Right ventricle myocardium superior (tissue), 1 donor: Measurements from ENCODE around the gene PCDHAC1. TPM values are rescaled to one million over a fixed set of nuclear protein-coding genes. Genes with fewer than 3 reads are reported as not detected.
"Not testable (repeated sequence)": the region's sequence is repeated elsewhere in the genome, so short reads cannot be mapped to it uniquely, and the experiment has no call there.

ENCODE experiments used
- ATAC-seq: fragments of 200-7000 bp; cut with Tn5 transposase; one replicate; pipeline ENCODE4 v1.9.1; 2020; ENCODE audit warnings: mild to moderate bottlenecking; ENCODE audit not compliant: poor library complexity
- DNase-seq: peaks from one replicate; pipeline ENCODE4 v3.0.0-alpha.2; 2020
- intact Hi-C: fragments of 100-400 bp; cut with DNase I; formaldehyde crosslinking; loops from one replicate; pipeline ENCODE4 v1.11.2; 2022
- long read RNA-seq: library from polyadenylated mRNA; unstranded; transcript quantifications from one replicate; pipeline ENCODE4 v2.0.0, GENCODE V29; 2021
- total RNA-seq: library from RNA; stranded (reverse); fragmentation: NEBNext Ultra II Directional; extraction: Animal tissue kit (Norgen Biotek cat#: 25700); gene quantifications from one replicate; pipeline ENCODE4 v1.2.1, GENCODE V29; 2021
- donor health status: DM: no; HTN: yes; CAD: no; lungs with severe emphysema.

Gene PCDHAC1, protein sequence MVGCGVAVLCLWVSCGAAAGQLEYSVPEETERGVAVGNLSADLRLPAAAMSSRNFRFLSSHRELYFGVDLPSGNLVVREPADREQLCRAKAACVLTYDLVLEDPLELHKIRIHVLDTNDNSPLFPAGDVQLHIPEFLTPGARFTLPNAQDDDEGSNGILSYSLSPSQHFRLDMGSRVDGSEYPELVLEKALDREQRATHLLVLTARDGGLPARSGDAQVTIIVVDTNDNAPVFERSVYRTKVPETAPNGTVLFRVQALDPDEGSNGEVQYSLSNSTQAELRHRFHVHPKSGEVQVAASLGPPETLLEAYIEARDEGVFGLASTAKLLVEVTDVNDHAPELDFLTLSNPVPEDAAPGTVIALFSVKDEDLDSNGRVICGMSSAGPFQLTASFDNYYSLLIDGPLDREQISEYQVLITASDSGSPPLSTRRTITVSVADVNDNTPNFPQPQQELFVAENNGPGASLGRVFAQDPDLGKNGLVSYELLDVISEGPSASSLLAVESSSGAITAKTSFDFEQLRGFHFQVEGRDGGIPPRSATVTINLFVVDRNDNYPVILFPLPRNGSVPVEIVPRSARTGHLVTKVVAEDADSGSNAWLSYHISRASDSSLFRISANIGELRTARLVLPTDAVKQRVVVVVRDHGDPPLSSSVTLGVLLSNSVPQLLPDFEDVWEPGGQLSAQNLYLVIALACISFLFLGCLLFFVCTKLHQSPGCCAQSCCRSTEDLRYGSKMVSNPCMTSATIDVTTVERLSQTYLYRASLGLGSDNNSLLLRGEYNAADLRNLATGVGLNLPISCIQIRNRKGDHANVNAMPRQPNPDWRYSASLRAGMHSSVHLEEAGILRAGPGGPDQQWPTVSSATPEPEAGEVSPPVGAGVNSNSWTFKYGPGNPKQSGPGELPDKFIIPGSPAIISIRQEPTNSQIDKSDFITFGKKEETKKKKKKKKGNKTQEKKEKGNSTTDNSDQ
- total RNA-seq = 0.13 TPM
- long read RNA-seq = 0 reads

DNA sequence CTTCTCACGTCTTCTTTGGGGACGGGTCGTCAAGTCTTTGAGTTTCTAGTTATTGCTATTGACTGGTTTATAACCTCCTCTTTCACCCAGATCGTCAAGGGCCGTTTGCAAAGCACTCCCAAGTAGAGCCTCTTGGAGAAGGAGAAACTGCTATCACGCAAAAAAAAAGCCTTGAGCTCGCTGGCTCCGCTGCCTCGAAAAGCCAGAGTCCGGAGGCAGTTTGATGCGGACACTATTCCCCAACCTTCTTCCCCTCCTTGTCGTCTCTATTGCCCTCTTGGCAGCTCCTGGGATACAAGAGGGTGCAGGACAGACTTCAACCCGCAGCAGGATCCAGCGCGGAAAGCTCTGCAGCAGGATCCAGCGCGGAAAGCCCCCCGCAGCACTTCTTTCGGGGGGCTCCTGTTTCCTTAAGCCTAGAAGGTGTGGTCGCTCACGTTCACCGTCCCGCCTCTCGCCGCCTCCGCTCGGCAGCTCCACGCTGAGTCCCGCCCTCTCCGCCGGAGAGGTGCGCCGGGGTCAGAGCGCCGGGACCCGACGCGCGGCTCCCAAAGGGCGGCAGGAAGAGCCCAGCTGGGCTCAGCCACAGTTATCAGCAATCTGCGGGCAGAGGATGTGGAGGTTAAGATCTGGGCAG is at the start of gene PCDHAC1:
Gene PCDHAC1 (plus strand): TSS at position 494 of the 637 bp plus-strand sequence. CDS start 594 bp downstream, outside the sequence.
- DNase-seq = no peak

DNA sequence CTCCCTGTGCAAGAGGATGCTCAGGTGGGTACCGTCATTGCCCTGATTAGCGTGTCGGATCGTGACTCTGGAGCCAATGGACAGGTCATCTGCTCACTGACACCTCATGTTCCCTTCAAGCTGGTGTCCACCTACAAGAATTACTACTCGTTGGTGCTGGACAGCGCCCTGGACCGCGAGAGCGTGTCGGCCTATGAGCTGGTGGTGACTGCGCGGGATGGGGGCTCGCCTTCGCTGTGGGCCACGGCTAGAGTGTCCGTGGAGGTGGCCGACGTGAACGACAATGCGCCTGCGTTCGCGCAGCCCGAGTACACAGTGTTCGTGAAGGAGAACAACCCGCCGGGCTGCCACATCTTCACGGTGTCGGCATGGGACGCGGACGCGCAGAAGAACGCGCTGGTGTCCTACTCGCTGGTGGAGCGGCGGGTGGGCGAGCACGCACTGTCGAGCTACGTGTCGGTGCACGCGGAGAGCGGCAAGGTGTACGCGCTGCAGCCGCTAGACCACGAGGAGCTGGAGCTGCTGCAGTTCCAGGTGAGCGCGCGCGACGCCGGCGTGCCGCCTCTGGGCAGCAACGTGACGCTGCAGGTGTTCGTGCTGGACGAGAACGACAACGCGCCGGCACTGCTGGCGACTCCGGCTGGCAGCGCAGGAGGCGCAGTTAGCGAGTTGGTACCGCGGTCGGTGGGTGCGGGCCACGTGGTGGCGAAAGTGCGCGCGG is 49.4 kb upstream of the PCDHAC1 start:
- ATAC-seq, DNase-seq, intact Hi-C loops: not testable (repeated sequence)

More for the DNA sequence above, at the start of gene PCDHAC1:
- intact Hi-C loops = no loop called here
- peak; percentile 48 for ATAC-seq

DNA sequence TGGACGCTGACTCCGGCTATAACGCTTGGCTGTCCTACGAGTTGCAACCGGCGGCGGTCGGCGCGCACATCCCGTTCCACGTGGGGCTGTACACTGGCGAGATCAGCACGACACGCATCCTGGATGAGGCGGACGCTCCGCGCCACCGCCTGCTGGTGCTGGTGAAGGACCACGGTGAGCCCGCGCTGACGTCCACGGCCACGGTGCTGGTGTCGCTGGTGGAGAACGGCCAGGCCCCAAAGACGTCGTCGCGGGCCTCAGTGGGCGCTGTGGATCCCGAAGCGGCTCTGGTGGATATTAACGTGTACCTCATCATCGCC is 48.9 kb upstream of the PCDHAC1 start:
- ATAC-seq (no peak), DNase-seq (no peak)
- intact Hi-C loops = no loop called here

DNA sequence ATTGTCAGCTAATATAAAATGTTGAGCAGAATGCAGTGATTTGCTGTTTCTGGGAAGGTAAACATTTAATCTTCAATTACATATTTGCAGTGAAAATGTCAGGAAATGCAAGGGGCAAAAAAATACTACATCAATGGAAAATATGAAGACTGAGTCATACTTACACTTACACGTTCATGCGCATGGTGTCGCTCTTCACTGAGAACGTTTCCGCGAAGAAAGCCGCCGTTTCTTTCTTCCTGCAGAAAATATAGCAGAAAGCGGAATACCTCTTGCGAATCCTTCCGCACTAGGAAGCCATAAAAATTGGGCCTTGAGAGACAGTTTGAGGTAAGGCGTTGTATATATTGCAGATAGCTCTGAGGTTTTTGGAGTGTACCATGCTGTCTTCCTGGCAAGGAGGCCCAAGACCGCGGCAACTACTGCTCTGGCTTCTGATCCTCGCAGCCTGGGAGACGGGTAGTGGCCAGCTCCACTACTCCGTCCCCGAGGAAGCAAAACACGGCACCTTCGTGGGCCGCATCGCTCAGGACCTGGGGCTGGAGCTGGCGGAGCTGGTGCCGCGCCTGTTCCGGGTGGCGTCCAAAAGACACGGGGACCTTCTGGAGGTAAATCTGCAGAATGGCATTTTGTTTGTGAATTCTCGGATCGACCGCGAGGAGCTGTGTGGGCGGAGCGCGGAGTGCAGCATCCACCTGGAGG is 44.1 kb upstream of the PCDHAC1 start, which contains the start of gene PCDHA13:
Gene PCDHA13 (plus strand): TSS at position 236 of the 702 bp plus-strand sequence. CDS start 145 bp downstream, at position 381.
- intact Hi-C loops = no loop called here
- DNase-seq = no peak
- no peak for ATAC-seq

DNA sequence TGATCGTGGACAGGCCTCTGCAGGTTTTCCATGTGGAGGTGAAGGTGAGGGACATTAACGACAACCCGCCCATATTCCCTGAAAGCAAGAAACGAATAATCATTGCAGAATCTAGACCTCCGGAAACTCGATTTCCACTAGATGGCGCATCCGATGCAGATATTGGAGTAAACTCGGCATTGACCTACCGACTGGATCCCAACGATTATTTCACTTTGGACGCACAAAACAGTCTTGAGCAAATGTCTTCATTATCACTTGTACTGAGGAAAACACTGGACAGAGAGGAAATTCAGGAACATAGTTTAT is 43.6 kb upstream of the PCDHAC1 start:
- intact Hi-C loops = no loop called here
- no peak for ATAC-seq
- DNase-seq = no peak

DNA sequence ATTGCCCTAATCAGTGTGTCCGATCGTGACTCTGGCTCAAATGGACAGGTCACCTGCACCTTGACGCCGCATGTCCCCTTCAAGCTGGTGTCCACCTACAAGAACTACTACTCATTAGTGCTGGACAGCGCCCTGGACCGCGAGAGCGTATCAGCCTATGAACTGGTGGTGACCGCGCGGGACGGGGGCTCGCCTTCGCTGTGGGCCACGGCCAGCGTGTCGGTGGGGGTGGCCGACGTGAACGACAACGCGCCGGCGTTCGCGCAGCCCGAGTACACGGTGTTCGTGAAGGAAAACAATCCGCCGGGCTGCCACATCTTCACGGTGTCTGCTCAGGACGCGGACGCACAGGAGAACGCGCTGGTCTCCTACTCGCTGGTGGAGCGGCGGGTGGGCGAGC is 42.7 kb upstream of the PCDHAC1 start:
- intact Hi-C loops = no loop called here
- ATAC-seq (no peak), DNase-seq (no peak)

DNA sequence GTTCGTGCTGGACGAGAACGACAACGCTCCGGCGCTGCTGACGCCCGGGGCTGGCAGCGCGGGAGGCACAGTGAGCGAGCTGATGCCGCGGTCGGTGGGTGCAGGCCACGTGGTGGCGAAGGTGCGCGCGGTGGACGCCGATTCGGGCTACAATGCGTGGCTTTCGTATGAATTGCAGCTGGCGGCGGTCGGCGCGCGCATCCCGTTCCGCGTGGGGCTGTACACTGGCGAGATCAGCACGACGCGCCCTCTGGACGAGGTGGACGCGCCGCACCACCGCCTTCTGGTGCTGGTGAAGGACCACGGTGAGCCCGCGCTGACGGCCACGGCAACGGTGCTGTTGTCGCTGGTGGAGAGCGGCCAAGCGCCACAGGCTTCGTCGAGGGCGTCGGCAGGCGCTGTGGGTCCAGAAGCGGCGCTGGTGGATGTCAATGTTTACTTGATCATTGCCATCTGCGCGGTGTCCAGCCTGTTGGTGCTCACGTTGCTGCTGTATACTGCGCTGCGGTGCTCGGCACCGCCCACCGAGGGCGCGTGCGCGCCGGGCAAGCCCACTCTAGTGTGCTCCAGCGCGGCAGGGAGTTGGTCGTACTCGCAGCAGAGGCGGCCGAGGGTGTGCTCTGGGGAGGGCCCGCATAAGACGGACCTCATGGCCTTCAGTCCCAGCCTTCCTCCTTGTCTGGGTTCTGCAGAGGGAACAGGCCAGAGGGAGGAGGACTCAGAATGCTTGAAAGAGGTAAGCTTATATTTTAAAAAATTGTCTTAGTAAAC is 42.0 kb upstream of the PCDHAC1 start:
- DNase-seq (no peak), ATAC-seq (no peak)
- intact Hi-C loops = no loop called here

DNA sequence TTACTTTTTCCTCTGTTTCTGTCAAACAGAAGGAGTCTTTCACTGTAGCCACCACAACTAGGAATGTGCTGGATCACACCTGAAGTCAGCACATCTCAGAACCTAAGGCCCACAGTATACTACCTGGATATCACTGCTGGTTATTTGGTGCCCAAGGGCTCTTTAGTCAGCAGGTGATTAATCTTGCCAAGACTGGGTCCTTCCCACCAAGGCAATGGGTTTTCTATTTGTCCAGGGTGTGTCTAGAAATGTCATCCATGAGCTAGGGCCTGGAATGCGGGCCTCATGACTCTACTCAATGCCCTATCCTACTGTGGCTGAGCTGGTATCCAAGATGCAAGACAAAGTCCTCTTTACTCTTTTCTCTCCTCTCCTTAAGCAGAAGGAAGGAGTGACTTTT is 9.8 kb upstream of the PCDHAC1 start:
- DNase-seq (no peak), ATAC-seq (no peak)
- intact Hi-C loops = no loop called here

DNA sequence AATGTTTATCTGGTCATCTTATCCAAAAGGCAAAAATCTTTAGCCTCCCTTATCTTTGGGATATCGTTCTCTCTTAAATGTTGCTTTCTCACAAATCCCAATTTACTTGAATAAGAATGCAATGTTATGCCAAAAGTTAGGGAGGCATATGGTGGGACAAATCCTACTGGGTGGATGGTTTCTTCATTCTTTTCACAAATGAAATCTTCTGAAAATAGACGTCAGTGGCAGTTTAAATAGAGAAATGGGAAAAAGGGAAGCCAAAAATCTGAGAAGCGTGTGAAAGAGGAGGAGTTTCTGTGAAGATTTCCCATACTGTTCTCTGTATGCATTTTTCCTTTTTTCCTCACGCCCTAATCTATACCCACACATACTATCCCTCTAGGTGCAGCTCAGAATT is 2.5 kb upstream of the PCDHAC1 start:
- DNase-seq = no peak
- ATAC-seq = no peak
- intact Hi-C loops = no loop called here

DNA sequence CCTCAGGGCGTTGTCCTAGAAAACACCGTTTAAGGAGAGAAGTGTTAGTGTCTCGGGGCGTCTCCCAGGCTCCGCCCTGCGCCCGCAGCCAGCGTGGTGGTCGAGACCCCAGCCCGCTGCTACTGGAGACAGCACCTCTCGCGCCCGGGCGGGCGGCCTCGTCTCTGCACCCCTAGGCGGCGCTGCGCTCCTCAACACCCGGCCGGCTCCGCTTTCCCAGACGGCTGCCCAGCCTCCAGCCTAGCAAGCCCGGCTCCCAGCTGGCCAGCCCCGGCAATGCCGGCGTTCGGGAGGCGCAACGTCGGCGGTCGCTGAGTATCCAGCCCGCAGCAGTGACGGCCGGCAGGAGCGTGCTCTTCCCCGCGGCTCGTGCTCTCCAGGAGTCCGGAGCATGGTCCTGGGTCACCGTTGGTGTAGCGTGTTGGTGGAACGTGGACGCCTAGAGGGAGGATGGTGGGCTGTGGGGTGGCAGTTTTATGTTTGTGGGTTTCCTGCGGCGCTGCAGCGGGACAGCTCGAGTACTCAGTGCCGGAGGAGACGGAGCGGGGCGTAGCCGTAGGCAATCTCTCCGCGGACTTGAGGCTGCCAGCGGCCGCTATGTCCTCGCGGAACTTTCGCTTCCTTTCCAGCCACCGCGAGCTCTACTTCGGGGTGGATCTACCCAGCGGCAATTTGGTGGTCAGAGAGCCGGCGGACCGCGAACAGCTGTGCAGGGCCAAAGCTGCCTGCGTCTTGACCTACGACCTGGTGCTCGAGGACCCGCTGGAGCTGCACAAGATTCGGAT is 536 bp downstream of the PCDHAC1 start:
- ATAC-seq = peak; percentile 91
- peak; percentile 83 for DNase-seq
- intact Hi-C loops = no loop called here

DNA sequence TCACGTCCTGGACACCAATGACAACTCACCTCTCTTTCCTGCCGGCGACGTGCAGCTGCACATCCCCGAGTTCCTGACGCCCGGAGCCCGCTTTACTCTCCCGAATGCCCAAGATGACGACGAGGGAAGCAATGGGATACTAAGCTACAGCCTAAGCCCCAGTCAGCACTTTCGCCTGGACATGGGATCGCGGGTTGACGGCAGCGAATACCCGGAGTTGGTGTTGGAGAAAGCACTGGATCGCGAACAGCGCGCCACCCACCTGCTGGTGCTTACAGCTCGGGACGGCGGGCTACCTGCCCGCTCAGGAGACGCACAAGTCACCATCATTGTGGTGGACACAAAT is 1.1 kb downstream of the PCDHAC1 start:
- DNase-seq = no peak
- ATAC-seq = no peak
- intact Hi-C loops = no loop called here

DNA sequence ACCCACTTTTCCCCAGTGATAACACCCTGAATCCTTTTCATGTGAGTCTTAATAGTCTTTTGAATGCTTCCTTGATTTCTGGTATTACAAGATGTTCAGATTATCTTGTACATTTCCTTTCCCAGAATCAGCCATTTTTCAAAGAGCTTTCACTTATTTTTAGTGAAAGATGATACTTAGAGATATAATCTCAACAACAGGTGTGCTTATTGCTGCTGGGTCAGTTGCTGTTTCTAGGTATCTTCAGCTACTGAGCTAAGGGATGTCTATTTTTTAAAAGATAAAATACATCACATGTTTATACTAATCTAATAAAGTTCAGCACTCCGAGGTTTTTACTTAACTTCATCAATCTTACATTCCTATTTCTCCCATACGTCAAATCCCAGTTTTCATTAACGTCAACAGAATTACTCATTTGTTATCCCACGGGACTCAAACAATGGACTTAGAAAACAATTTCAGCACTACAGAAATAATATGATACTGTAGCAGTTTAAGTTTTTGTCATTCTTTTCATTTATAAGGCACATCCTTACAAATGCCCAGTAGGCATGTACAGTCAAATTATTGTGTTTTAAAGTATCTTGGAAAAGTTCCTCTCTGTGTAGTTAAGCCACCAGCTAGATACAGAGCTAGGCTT is 9.0 kb downstream of the PCDHAC1 start:
- ATAC-seq (no peak), DNase-seq (no peak)
- intact Hi-C loops = no loop called here

DNA sequence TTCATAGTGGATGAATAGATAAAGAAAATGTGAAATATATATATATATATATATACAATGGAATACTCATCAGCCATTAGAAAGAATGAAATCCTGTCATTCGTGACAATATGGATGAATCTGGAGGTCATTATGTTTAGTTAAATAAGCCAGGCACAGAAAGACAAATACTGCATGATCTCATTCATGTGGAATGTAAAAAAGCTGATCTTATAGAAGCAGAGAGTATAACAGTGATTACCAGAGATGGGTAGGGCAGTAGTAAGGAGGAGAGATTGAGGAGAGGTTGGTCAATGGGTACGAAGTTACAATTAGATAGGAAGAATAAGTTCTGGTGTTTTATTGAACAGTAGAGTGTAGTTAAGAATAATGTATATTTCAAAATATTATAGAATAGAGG is 20.5 kb downstream of the PCDHAC1 start:
- intact Hi-C loops = no loop called here
- DNase-seq (no peak), ATAC-seq (no peak)

DNA sequence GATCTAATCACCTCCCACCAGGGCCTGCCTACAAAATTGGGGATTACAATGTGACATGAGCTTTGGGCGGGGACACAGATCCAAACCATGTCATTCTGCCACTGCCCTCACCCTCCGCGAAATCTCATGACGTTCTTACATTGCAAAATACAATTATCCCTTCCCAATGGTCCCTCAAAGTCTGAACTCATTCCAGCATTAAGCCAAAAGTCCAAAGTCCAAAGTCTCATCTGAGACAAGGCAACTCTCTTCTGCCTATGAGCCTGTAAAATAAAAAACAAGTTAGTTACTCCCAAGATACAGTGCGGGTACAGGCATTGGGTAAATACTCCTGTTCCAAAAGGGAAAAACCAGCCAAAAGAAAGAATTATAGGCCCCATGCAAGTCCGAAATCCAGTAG is 25.5 kb downstream of the PCDHAC1 start:
- no peak for DNase-seq
- ATAC-seq = no peak
- intact Hi-C loops = no loop called here

DNA sequence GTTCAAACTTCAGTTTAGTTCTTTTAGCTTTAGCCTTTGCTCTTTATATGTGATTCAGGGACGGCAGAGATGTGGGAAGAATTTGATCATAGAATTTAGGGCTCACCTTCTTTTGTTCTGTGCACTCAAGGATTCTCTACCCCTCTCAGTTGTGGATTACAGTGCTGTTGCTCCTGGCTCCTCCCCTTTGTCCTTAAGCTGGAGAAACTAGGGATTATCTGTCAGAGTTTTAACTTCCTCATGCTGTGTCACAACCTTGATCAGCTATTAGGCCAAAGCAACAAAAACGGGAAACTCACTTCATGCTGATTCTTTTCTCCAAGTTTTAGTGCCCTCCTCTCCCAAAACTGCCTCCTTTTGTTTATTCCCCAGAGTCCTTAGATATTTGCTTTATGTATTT is 27.1 kb downstream of the PCDHAC1 start:
- DNase-seq (no peak), ATAC-seq (no peak)
- intact Hi-C loops = no loop called here

DNA sequence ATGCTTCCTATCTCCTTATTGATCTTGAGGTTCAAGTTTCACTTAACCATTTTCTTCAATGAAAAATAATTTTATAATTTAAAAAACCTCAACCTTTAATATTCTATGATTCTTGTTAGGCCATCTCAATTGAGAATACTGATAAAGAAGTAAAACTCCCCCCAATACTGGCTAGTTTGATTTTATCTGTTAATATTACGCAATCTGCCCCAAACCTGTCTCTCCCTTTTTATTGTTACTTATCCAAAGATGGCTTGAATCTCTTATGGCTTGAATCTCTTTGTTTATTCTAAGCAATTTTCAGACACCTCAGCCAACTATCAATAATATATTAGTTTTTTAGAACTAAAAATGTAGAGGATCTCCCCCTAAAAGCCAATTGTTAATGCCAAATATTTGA is 36.1 kb downstream of the PCDHAC1 start:
- no peak for ATAC-seq
- no peak for DNase-seq
- intact Hi-C loops = no loop called here
